Measurements from ENCODE around the gene ADCY4. TPM values are rescaled to one million over a fixed set of nuclear protein-coding genes. Genes with fewer than 3 reads are reported as not detected.

ADCY4 gene
- total and polyA plus RNA-seq, 2 of the 8 experiments (the other 6 are each of a cell fraction or from before 2014, with no cell fraction given), result 0.27 to 0.35 TPM

DNA sequence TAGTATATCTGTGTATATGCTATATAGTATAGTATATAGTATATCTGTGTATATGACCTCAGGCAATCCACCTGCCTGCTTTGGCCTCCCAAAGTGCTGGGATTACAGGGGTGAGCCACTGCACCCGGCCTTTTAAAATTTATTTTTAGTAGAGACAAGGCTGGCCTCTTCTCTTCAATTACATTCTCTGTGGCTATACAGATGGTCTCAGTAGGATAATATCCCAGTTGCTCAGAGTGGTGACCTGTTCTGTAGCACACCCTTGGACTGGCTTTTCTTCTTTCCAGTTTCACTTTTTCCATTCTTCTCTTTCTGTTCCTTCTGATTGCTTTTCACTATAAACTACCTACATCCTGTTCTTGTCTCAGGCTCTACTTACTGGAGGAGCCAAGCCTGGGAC is 30.0 kb upstream of the ADCY4 start (continued):
- TF ChIP-seq, protein P1, sequence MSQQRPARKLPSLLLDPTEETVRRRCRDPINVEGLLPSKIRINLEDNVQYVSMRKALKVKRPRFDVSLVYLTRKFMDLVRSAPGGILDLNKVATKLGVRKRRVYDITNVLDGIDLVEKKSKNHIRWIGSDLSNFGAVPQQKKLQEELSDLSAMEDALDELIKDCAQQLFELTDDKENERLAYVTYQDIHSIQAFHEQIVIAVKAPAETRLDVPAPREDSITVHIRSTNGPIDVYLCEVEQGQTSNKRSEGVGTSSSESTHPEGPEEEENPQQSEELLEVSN (IDR thresholded peaks at IDR 0.05), result no peak
- TF ChIP-seq GTF2F1 (IDR thresholded peaks at IDR 0.05; ENCODE audit: borderline replicate concordance, low read depth, low read length) (no peak), BRCA1 (IDR thresholded peaks at IDR 0.05; ENCODE audit: low read depth, low read length) (no peak), NANOG (IDR thresholded peaks at IDR 0.05; ENCODE audit: insufficient read depth, low read depth, low read length, poor library complexity, severe bottlenecking) (no peak), NRF1 (IDR thresholded peaks at IDR 0.05; ENCODE audit: low read depth, low read length) (no peak)
